C4-2B (cell line): ENCODE data around the gene FHL2.

Experiments
- CTCF ChIP-seq: fragments of 450-650 bp; conservative IDR thresholded peaks from 2 replicates; pipeline ENCODE4 v1.5.1; 2017; ENCODE audit warnings: mild to moderate bottlenecking
- ZFX ChIP-seq: fragments of 450-650 bp; IDR thresholded peaks from 2 replicates; pipeline ENCODE4 v1.6.1; 2017

- no peak for TF ChIP-seq CTCF
- TF ChIP-seq ZFX: no peak
Measured at GRCh38 chr2:105443617-105444598, 45.1 kb upstream of the FHL2 start.
